SU-DHL-6 (cell line): ENCODE results near the gene SLC22A1.
A peak's percentile ranks its signal among the peaks of the same experiment; 100 is the strongest.
"Not testable (repeated sequence)": the region's sequence is repeated elsewhere in the genome, so short reads cannot be mapped to it uniquely, and the experiment has no call there.

Source experiments
- H2AFZ ChIP-seq: fragments of 200-600 bp; sonication (generic); 2 replicates; pipeline ENCODE4 v1.6.1; 2014; ENCODE audit warnings: low read depth, mild to moderate bottlenecking, moderate library complexity, mixed read lengths, antibody characterized with exemption, low read length; ENCODE audit not compliant: severe bottlenecking
- H3F3A ChIP-seq: fragments of 200-600 bp; shearing (Covaris generic); 2 replicates; pipeline ENCODE4 v1.6.0; 2016; ENCODE audit warnings: antibody characterized with exemption, mild to moderate bottlenecking; ENCODE audit not compliant: insufficient read depth
- H3K27ac ChIP-seq: fragments of 200-600 bp; sonication (generic); 2 replicates; pipeline ENCODE4 v1.5.1; 2016; ENCODE audit warnings: low read depth, mild to moderate bottlenecking, low read length, moderate library complexity, mixed read lengths
- H3K27me3 ChIP-seq: fragments of 200-600 bp; sonication (generic), shearing (Covaris generic); 2 replicates; pipeline ENCODE4 v1.6.0; 2014; ENCODE audit warnings: mild to moderate bottlenecking, low read length
- H3K36me3 ChIP-seq: fragments of 200-600 bp; sonication (generic); 2 replicates; pipeline ENCODE4 v1.6.1; 2014; ENCODE audit warnings: mild to moderate bottlenecking, low read length, mixed read lengths
- H3K4me2 ChIP-seq: fragments of 300-600, 200-600 bp; shearing (Covaris generic), sonication (generic); 2 replicates; pipeline ENCODE4 v1.6.0; 2014; ENCODE audit warnings: low read length, low read depth, mild to moderate bottlenecking; ENCODE audit not compliant: poor library complexity, severe bottlenecking
- H3K4me3 ChIP-seq: fragments of 200-600 bp; sonication (generic); 2 replicates; pipeline ENCODE4 v1.5.1; 2014; ENCODE audit warnings: antibody characterized with exemption, low read length, mild to moderate bottlenecking, mixed read lengths; ENCODE audit not compliant: insufficient read depth, poor library complexity, severe bottlenecking
- H3K79me2 ChIP-seq: fragments of 200-600 bp; sonication (generic); 2 replicates; pipeline ENCODE4 v1.6.1; 2014; ENCODE audit warnings: mild to moderate bottlenecking, low read length, moderate library complexity; ENCODE audit not compliant: insufficient read depth
- H3K9ac ChIP-seq: fragments of 200-600 bp; sonication (generic); 2 replicates; pipeline ENCODE4 v1.7.0; 2014; ENCODE audit warnings: mild to moderate bottlenecking, low read length
- H3K9me2 ChIP-seq: fragments of 200-600 bp; sonication (generic); replicated peaks from 2 replicates; pipeline ENCODE4 v1.6.1; 2014; ENCODE audit warnings: low read length; ENCODE audit not compliant: insufficient read depth
- H3K9me3 ChIP-seq: fragments of 200-600 bp; sonication (generic); 2 replicates; pipeline ENCODE4 v1.6.1; 2014; ENCODE audit warnings: low read length, mixed read lengths; ENCODE audit not compliant: insufficient read depth
- H4K20me1 ChIP-seq: fragments of 200-600 bp; sonication (generic); 2 replicates; pipeline ENCODE4 v1.6.1; 2014; ENCODE audit warnings: low read depth, mild to moderate bottlenecking, antibody characterized with exemption, low read length, moderate library complexity, mixed read lengths
- CTCF ChIP-seq: fragments of 200-600 bp; sonication (generic); IDR thresholded peaks from one replicate; pipeline ENCODE4 v1.5.1; 2017; ENCODE audit warnings: antibody characterized with exemption, mild to moderate bottlenecking, low read length, moderate library complexity; ENCODE audit not compliant: insufficient read depth, poor library complexity, severe bottlenecking
- EZH2phosphoT487 ChIP-seq: fragments of 200-600 bp; sonication (generic), shearing (Covaris generic); conservative IDR thresholded peaks from 2 replicates; pipeline ENCODE4 v1.6.1; 2018; ENCODE audit warnings: mild to moderate bottlenecking, antibody characterized with exemption, low read length, moderate library complexity, mixed read lengths

The SLC22A1 gene

GRCh38 chr6:160137989-160138835 is 16.6 kb downstream of the SLC22A1 start:
- H3K9ac ChIP-seq: no peak overlapping the region
- no peaks in the 10 kb centered on the region for H4K20me1 ChIP-seq
- no peaks in the 10 kb centered on the region for H3K27me3 ChIP-seq
- H3K4me3 ChIP-seq: no peak overlapping the region
- no peak overlapping the region for H2AFZ ChIP-seq
- TF ChIP-seq CTCF (peak; percentile 71), EZH2phosphoT487 (no peak)
- no peak overlapping the region for H3K27ac ChIP-seq
- no peaks in the 10 kb centered on the region for H3K79me2 ChIP-seq
- no peaks in the 10 kb centered on the region for H3K9me3 ChIP-seq
- no peaks in the 10 kb centered on the region for H3K9me2 ChIP-seq
- H3K36me3 ChIP-seq: no peaks in the 10 kb centered on the region
- H3K4me2 ChIP-seq: no peak overlapping the region
- no peaks in the 10 kb centered on the region for H3F3A ChIP-seq

GRCh38 chr6:160138839-160139419 is 17.3 kb downstream of the SLC22A1 start:
- no peaks in the 10 kb centered on the region for H4K20me1 ChIP-seq
- H3K36me3 ChIP-seq: no peaks in the 10 kb centered on the region
- no peak overlapping the region for H3K4me3 ChIP-seq
- H3K27me3 ChIP-seq: no peaks in the 10 kb centered on the region
- no peaks in the 10 kb centered on the region for H3K9me3 ChIP-seq
- H3F3A ChIP-seq: no peaks in the 10 kb centered on the region
- H3K9me2 ChIP-seq: no peaks in the 10 kb centered on the region
- H2AFZ ChIP-seq: no peak overlapping the region
- H3K27ac ChIP-seq: no peak overlapping the region
- H3K4me2 ChIP-seq: no peak overlapping the region
- TF ChIP-seq EZH2phosphoT487 (no peak), CTCF (no peak)
- H3K79me2 ChIP-seq: no peaks in the 10 kb centered on the region
- H3K9ac ChIP-seq: no peak overlapping the region

GRCh38 chr6:160139420-160139851 is 17.8 kb downstream of the SLC22A1 start:
- H2AFZ ChIP-seq: no peak overlapping the region
- TF ChIP-seq EZH2phosphoT487 (no peak), CTCF (no peak)
- no peak overlapping the region for H3K4me2 ChIP-seq
- H3K4me3 ChIP-seq: no peak overlapping the region
- H3K79me2 ChIP-seq: no peaks in the 10 kb centered on the region
- H3F3A ChIP-seq: no peaks in the 10 kb centered on the region
- H3K9me2 ChIP-seq: no peaks in the 10 kb centered on the region
- H3K36me3 ChIP-seq: no peaks in the 10 kb centered on the region
- no peaks in the 10 kb centered on the region for H4K20me1 ChIP-seq
- no peak overlapping the region for H3K27ac ChIP-seq
- H3K27me3 ChIP-seq: no peaks in the 10 kb centered on the region
- H3K9ac ChIP-seq: no peak overlapping the region
- no peaks in the 10 kb centered on the region for H3K9me3 ChIP-seq

- not testable (repeated sequence) for H3K4me3 ChIP-seq, H3K4me2 ChIP-seq, H3F3A ChIP-seq, H3K9me2 ChIP-seq, H3K27ac ChIP-seq, H3K27me3 ChIP-seq, H3K36me3 ChIP-seq, H3K9me3 ChIP-seq, H3K79me2 ChIP-seq, H4K20me1 ChIP-seq, H3K9ac ChIP-seq, H2AFZ ChIP-seq
Observed at GRCh38 chr6:160140493-160140892, 18.9 kb downstream of the SLC22A1 start.
